ENCODE results near the gene CEACAM5.

CEACAM5 gene

GRCh38 chr19:41688098-41688497 is 20.3 kb upstream of the CEACAM5 start, which contains the start of gene CEACAM7:
CEACAM7 (minus strand) TSS chr19:41688270; CDS start chr19:41688165, 105 bp downstream.
- in situ Hi-C loops (cut with MboI; ENCODE audit: low pct_unique_long_range_greater_than_20kb, low sequenced_read_pairs, unreplicated experiment) = no loop called here

GRCh38 chr19:41688687-41689086 is 19.7 kb upstream of the CEACAM5 start:
- DNase-seq (ENCODE audit: low spot score) = no peak
- no peak for TF ChIP-seq CTCF (IDR thresholded peaks at IDR 0.05; ENCODE audit: extremely low read depth, insufficient read depth, missing control alignments)
- in situ Hi-C loops (cut with MboI; ENCODE audit: low pct_unique_long_range_greater_than_20kb, low sequenced_read_pairs, unreplicated experiment) = no loop called here

More at GRCh38 chr19:41688098-41688497, 20.3 kb upstream of the CEACAM5 start, which contains the start of gene CEACAM7:
- no peak for TF ChIP-seq CTCF (IDR thresholded peaks at IDR 0.05; ENCODE audit: extremely low read depth, insufficient read depth, missing control alignments)
- DNase-seq (ENCODE audit: low spot score) = no peak

- in situ Hi-C loops (cut with MboI; ENCODE audit: low pct_unique_long_range_greater_than_20kb, low sequenced_read_pairs, unreplicated experiment) = no loop called here
- DNase-seq (ENCODE audit: low spot score) = no peak
- TF ChIP-seq CTCF (IDR thresholded peaks at IDR 0.05; ENCODE audit: extremely low read depth, insufficient read depth, missing control alignments) = no peak
These were observed 18.2 kb upstream of the CEACAM5 start for GRCh38 chr19:41689993-41690800.

GRCh38 chr19:41690801-41691065 is 17.7 kb upstream of the CEACAM5 start:
- in situ Hi-C loops (cut with MboI; ENCODE audit: low pct_unique_long_range_greater_than_20kb, low sequenced_read_pairs, unreplicated experiment) = no loop called here
- TF ChIP-seq CTCF (IDR thresholded peaks at IDR 0.05; ENCODE audit: extremely low read depth, insufficient read depth, missing control alignments) = no peak
- no peak for DNase-seq (ENCODE audit: low spot score)

GRCh38 chr19:41691268-41691970 is 17.0 kb upstream of the CEACAM5 start:
- DNase-seq (ENCODE audit: low spot score) = peak; percentile 58
- peak; percentile 59 for TF ChIP-seq CTCF (IDR thresholded peaks at IDR 0.05; ENCODE audit: extremely low read depth, insufficient read depth, missing control alignments)
- in situ Hi-C loops (cut with MboI; ENCODE audit: low pct_unique_long_range_greater_than_20kb, low sequenced_read_pairs, unreplicated experiment) = no loop called here

GRCh38 chr19:41694196-41694595 is 14.2 kb upstream of the CEACAM5 start:
- no peak for DNase-seq (ENCODE audit: low spot score)
- TF ChIP-seq CTCF (IDR thresholded peaks at IDR 0.05; ENCODE audit: extremely low read depth, insufficient read depth, missing control alignments) = no peak
- in situ Hi-C loops (cut with MboI; ENCODE audit: low pct_unique_long_range_greater_than_20kb, low sequenced_read_pairs, unreplicated experiment) = no loop called here
